Endometrial microvascular endothelial cells (primary cell): ENCODE measurements around the gene SULT6B1. TPM values are rescaled to one million over a fixed set of nuclear protein-coding genes. Genes with fewer than 3 reads are reported as not detected.
"Not testable (repeated sequence)": the region's sequence is repeated elsewhere in the genome, so short reads cannot be mapped to it uniquely, and the experiment has no call there.

ENCODE experiments used
- in situ Hi-C: cut with HindIII; loops from 2 replicates; pipeline ENCODE4 v1.10.0; 2017; ENCODE audit warnings: low sequenced_read_pairs, low pct_unique_long_range_greater_than_20kb; ENCODE audit errors: inconsistent ontology term
- total RNA-seq: library from RNA; depleted of rRNA; stranded (reverse); fragments of >200 nt; gene quantifications from one replicate; pipeline ENCODE4 v1.2.3, GENCODE V29; 2015; ENCODE audit errors: inconsistent ontology term

The SULT6B1 gene, protein sequence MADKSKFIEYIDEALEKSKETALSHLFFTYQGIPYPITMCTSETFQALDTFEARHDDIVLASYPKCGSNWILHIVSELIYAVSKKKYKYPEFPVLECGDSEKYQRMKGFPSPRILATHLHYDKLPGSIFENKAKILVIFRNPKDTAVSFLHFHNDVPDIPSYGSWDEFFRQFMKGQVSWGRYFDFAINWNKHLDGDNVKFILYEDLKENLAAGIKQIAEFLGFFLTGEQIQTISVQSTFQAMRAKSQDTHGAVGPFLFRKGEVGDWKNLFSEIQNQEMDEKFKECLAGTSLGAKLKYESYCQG
- not detected for total RNA-seq

- in situ Hi-C loops = no loop called here
Measured at GRCh38 chr2:37188570-37188969, at the start of gene SULT6B1. SULT6B1 (minus strand) TSS chr2:37188670; CDS start chr2:37188640, 30 bp downstream.

DNA sequence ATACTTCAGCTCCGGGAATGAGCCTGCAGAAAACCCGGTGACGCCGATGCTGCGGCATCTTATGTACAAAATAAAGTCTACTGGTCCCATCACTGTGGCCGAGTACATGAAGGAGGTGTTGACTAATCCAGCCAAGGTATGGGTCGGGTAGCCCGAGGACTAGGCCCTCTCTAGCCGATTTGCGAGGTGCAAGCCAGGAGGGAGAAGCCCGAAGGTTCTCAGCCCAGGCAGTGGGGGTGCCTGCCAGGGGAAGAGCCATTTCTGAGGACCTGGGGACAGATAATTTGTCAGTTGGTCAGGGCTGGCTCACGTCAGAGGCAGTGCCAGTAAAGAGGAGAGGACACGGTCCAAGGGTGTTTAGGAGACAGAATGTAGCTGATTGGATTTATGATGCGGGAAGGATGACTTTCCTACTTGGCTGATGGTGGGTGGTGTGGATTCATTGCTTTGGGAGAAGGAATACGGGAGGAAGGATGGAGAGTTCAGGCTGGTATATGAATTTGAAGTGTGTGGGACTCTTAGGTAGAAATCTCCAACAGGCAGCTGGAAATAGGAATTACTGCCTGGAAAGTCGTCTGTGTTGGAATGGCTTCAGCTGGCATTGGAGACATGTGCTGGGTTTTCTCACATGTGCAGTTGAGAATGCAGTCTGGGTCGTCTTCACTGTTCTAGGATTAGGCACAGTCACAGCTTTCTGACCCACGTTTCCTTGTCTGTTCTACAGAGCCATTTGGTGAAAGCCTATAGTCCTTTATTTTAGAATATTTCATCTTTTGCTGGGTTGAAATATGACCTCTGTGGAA lies 43.9 kb upstream of the SULT6B1 start:
- in situ Hi-C loops = no loop called here

DNA sequence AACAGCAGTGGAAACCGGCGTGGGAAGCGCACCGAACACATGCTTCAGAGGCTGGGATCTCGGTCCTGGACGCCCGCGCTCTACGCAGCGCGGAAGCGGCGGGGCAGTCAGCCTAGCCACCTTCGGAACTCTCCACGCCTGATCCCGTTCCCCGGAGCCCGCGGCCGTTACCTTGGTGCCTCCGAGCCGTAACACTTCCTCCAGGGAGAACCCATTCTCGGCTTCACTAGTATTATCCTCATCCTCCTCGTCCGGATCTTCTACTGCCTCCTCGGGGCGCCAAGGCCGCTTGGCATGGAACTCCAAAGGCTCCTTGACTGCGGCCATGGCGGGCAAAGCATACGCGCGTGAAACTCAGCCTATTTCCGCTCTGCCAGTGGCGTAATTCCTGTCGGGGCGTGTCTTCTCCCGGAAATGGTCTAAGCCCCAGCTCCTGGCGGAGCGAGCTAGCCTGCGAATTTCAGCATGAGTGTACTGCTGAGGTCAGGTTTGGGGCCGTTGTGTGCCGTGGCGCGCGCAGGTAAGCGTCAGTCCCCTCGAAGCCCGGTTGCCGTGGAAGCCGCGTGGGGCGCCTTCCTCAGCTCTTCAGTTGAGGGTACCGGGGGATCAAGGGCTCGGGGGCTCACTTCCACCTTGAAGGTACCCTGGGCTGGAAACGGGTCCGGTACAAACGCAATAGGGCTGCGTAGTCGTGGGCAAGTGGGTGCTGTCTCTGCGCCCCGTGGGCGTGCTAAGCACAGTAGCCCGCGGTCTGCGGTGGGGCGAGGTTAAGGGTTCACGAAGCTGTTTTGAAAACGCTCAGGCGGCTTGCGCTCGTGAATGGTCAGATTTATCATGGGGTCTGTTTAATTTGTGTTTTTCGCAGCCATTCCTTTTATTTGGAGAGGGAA lies 43.0 kb upstream of the SULT6B1 start, which contains the start of the genes CEBPZ and NDUFAF7:
Gene CEBPZ (minus strand): TSS at position 356 of the 890 bp plus-strand sequence. CDS start 29 bp downstream, at position 327.
Gene NDUFAF7 (plus strand): TSS at position 418 of the 890 bp plus-strand sequence. CDS start 48 bp downstream, at position 466.
- in situ Hi-C loops = no loop called here

DNA sequence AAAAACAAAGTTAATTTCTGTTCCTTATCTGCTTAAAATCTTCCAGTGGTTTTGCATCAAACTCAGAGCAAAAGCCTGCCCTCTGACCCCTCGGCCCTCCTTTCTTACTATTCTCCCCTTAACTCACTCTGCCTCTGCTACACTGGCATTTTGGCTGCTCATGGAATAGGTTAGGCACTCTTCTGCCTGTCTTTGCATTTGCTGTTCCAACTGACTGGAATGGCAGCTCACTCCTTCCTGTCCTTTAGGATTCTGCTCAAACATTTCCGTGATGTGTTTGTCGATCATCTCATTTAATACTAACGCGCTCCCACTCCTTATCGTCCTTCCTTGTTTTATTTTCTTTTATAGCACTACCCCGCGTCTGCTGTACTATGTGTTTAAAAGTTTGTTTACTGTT lies 42.1 kb upstream of the SULT6B1 start:
- in situ Hi-C loops = no loop called here

DNA sequence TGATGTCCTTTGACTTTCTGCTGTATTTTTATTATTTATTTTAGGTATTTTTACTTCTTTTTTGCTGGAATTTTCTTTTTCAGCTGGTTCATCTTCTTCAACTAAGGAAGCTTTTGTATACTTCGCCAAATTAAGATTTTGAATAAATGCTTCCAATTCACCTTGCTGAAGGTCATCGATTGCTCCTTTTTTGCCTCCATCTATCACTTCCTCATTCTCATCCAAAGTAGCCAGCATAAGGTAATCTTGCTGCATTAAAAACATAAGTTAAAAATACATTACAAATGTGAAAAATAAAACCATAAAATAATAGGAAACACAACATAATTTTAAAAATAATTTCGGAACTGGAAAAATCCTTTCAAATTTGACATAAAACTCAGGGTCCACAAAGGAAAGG lies 40.3 kb upstream of the SULT6B1 start:
- in situ Hi-C loops = no loop called here

DNA sequence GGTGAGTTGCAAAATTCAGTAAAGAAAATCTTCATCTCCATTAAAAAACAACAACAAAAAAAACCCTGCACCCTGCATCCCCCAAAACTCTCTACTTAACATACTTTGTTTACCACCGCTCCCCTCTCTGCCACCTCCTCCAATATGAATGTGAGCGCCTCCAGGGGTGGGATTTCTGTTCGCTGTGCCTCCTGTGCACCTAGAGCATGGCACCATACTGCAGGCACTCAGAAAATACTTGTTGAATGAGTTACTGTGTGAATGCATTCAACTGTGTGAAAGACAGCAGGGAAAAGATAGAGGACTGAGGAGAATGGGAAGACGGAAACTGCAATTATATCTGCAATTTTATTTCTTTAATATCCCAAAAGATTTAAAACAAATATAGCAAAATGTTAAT lies 38.4 kb upstream of the SULT6B1 start:
- in situ Hi-C loops = no loop called here

DNA sequence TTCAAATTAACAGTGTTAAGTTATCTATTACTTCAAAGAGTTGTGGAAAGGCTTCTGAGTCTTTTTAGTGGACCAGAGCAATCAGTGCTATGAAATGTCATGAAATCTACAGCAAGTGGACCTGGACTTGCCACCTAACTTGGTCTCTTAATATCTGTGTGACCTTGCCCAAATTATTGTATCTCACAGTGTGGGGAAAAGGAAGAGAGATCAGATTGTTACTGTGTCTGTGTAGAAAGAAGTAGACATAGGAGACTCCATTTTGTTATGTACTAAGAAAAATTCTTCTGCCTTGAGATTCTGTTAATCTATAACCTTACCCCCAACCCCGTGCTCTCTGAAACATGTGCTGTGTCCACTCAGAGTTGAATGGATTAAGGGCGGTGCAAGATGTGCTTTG lies 36.7 kb upstream of the SULT6B1 start:
- in situ Hi-C loops = not testable (repeated sequence)

- in situ Hi-C loops = no loop called here
Measured at GRCh38 chr2:37224063-37224462, 35.6 kb upstream of the SULT6B1 start.

- in situ Hi-C loops = no loop called here
Measured at GRCh38 chr2:37223131-37223530, 34.7 kb upstream of the SULT6B1 start.

- in situ Hi-C loops = no loop called here
Measured at GRCh38 chr2:37219046-37219445, 30.6 kb upstream of the SULT6B1 start.

DNA sequence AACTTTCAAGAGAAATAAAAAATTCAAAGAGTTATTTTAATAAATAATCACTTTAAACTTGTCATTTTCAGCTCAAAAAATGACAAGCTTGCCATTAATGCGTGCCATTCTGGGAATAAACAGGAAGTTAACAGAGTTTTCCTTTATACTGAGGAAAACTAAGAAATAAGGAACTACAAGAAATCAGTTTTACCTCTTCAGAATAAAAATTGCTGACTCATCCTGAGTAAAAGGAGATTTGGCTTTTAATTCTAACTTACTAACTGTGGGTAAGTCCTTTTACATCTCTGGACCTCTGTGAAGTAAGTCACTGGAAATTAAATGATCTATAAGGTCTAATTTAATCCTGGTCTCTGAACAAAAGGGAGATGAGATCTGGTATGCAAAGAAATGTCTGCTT lies 26.8 kb upstream of the SULT6B1 start:
- in situ Hi-C loops = no loop called here

- in situ Hi-C loops = no loop called here
Measured at GRCh38 chr2:37211939-37212338, 23.5 kb upstream of the SULT6B1 start.

DNA sequence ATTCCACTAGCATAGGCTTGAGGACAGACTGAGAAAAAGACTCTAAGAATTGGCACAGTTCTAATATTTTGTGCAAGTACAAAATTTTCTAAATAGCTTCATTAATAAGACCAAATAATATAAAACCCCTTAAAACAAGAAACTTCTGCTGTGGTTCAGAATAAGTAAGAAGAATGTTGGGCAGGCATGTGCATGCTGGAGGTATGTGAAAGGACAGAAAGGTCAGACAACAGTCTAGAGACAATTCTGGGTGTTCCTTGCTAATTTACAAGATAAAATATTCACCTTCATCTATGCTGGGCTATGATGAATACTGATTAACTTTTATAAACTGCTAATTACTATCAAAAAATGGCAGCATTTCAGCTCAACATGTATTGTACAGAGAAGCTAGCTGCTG lies 22.7 kb upstream of the SULT6B1 start:
- in situ Hi-C loops = no loop called here

DNA sequence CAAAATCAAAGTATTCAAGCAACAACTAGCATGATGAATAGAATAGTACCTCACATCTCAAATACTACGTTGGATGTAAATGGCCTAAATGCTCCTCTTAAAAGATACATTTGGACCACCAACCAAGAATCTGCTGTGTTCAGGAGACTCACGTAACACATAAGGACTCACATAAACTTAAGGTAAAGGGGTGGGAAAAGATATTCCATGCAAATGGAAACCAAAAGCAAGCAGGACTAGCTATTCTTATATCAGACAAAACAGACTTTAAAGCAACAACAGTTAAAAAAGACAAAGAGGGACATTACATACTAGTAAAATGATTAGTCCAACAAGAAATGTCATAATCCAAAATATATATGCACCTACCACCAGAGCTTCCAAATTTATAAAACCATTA lies 18.3 kb upstream of the SULT6B1 start:
- in situ Hi-C loops = not testable (repeated sequence)

- in situ Hi-C loops = no loop called here
Measured at GRCh38 chr2:37205689-37206341, 17.3 kb upstream of the SULT6B1 start.

GRCh38 chr2:37205071-37205661 lies 16.7 kb upstream of the SULT6B1 start:
- in situ Hi-C loops = not testable (repeated sequence)

DNA sequence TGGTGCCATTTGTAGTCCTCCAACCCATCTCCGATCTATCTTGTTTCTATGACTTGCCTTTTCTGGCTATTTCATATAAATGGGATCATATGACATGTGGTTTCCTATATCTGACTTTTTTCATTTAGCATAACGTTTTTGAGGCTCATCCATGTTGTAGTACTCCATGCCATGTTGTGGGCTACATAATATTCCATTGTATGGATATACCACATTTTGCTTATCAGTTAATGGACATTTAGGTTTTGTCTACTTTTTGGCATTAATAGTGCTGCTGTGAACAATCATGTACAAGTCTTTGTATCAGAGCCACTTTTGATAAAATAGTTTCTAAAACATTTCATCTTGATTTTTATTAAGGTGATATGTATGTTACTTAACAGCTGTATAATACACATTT lies 15.2 kb upstream of the SULT6B1 start:
- in situ Hi-C loops = no loop called here

GRCh38 chr2:37201766-37202165 lies 13.3 kb upstream of the SULT6B1 start:
- in situ Hi-C loops = no loop called here
